Measurements from ENCODE around the gene PHF19.

PHF19 gene

GRCh38 chr9:120912958-120913646 is 36.1 kb upstream of the PHF19 start:
- TF ChIP-seq CTCF (IDR thresholded peaks at IDR 0.05; ENCODE audit: low read depth, low read length, missing control alignments) = no peak
- no peak for DNase-seq (ENCODE audit: low read depth)

GRCh38 chr9:120911295-120911837 is 34.4 kb upstream of the PHF19 start:
- no peak for DNase-seq (ENCODE audit: low read depth)
- H3K4me3 ChIP-seq (ENCODE audit: low read depth, low read length) = no peak overlapping the region
- TF ChIP-seq CTCF (IDR thresholded peaks at IDR 0.05; ENCODE audit: low read depth, low read length, missing control alignments) = no peak

More at GRCh38 chr9:120912958-120913646, 36.1 kb upstream of the PHF19 start:
- no peak overlapping the region for H3K4me3 ChIP-seq (ENCODE audit: low read depth, low read length)

GRCh38 chr9:120910643-120911042 is 33.7 kb upstream of the PHF19 start:
- no peak for TF ChIP-seq CTCF (IDR thresholded peaks at IDR 0.05; ENCODE audit: low read depth, low read length, missing control alignments)
- DNase-seq (ENCODE audit: low read depth) = no peak
- H3K4me3 ChIP-seq (ENCODE audit: low read depth, low read length) = no peak overlapping the region

GRCh38 chr9:120909904-120910303 is 32.9 kb upstream of the PHF19 start:
- TF ChIP-seq CTCF (IDR thresholded peaks at IDR 0.05; ENCODE audit: low read depth, low read length, missing control alignments) = no peak
- H3K4me3 ChIP-seq (ENCODE audit: low read depth, low read length) = no peak overlapping the region
- no peak for DNase-seq (ENCODE audit: low read depth)

- no peak for TF ChIP-seq CTCF (IDR thresholded peaks at IDR 0.05; ENCODE audit: low read depth, low read length, missing control alignments)
- DNase-seq (ENCODE audit: low read depth) = no peak
Observed at GRCh38 chr9:120905315-120906164, 28.6 kb upstream of the PHF19 start.

GRCh38 chr9:120904978-120905301 is 28.0 kb upstream of the PHF19 start:
- H3K4me3 ChIP-seq (ENCODE audit: low read depth, low read length) = no peak overlapping the region
- DNase-seq (ENCODE audit: low read depth) = no peak
- TF ChIP-seq CTCF (IDR thresholded peaks at IDR 0.05; ENCODE audit: low read depth, low read length, missing control alignments) = no peak

More at GRCh38 chr9:120905315-120906164, 28.6 kb upstream of the PHF19 start:
- H3K4me3 ChIP-seq (ENCODE audit: low read depth, low read length) = no peak overlapping the region
